A673 (cell line): ENCODE data around the gene CDKN1A.

Experiments used
- EZH2 ChIP-seq: fragments of 200-600 bp; sonication (generic); IDR thresholded peaks from 2 replicates; pipeline ENCODE4 v1.6.1; 2017; ENCODE audit warnings: borderline replicate concordance, low read depth, mild to moderate bottlenecking, mixed read lengths, antibody characterized with exemption, low read length; ENCODE audit not compliant: poor library complexity, severe bottlenecking
- TF ChIP-seq, protein P1 (sequence below): fragments of 300-800, 200-600 bp; sonication (generic); conservative IDR thresholded peaks from 2 replicates; pipeline ENCODE4 v1.5.1; 2017; ENCODE audit warnings: low read depth, mild to moderate bottlenecking, antibody characterized with exemption, low read length, moderate library complexity, mixed read lengths

- TF ChIP-seq, protein P1, sequence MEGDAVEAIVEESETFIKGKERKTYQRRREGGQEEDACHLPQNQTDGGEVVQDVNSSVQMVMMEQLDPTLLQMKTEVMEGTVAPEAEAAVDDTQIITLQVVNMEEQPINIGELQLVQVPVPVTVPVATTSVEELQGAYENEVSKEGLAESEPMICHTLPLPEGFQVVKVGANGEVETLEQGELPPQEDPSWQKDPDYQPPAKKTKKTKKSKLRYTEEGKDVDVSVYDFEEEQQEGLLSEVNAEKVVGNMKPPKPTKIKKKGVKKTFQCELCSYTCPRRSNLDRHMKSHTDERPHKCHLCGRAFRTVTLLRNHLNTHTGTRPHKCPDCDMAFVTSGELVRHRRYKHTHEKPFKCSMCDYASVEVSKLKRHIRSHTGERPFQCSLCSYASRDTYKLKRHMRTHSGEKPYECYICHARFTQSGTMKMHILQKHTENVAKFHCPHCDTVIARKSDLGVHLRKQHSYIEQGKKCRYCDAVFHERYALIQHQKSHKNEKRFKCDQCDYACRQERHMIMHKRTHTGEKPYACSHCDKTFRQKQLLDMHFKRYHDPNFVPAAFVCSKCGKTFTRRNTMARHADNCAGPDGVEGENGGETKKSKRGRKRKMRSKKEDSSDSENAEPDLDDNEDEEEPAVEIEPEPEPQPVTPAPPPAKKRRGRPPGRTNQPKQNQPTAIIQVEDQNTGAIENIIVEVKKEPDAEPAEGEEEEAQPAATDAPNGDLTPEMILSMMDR: no peak
- no peak for TF ChIP-seq EZH2
These were observed 36.0 kb downstream of the CDKN1A start for GRCh38 chr6:36714511-36714910.
